Nephron (organoid): ENCODE data around the gene SOCS6.
A peak's percentile ranks its signal among the peaks of the same experiment; 100 is the strongest.

Source experiments
- H3K27ac Mint-ChIP-seq, 3 experiments: 2 replicates each; pipeline ENCODE4 v1.8.0; 2020; ENCODE audit warnings: mixed read lengths in 3 of 3, mild to moderate bottlenecking in 2 of 3, moderate library complexity in 1 of 3
- H3K27me3 Mint-ChIP-seq: 2 replicates; pipeline ENCODE4 v1.8.0; 2021; ENCODE audit warnings: low read depth, mild to moderate bottlenecking, moderate library complexity, mixed read lengths
- H3K36me3 Mint-ChIP-seq: 2 replicates; pipeline ENCODE4 v1.8.0; 2020; ENCODE audit warnings: low read depth, mixed read lengths
- H3K4me1 Mint-ChIP-seq: 2 replicates; pipeline ENCODE4 v1.8.0; 2020; ENCODE audit warnings: mixed read lengths
- H3K4me3 Mint-ChIP-seq, 3 experiments: 2 replicates each; pipeline ENCODE4 v1.8.0; 2020; ENCODE audit warnings: mild to moderate bottlenecking in 3 of 3, mixed read lengths in 3 of 3, moderate library complexity in 2 of 3
- H3K9me3 Mint-ChIP-seq: 2 replicates; pipeline ENCODE4 v1.8.0; 2020; ENCODE audit warnings: mixed read lengths
- TF ChIP-seq, protein P1 (sequence below), 3 experiments: fragments of 200-600 bp; sonication (generic); IDR thresholded peaks; one replicate each; pipeline ENCODE4 v1.5.0; 2021; ENCODE audit warnings: antibody characterized with exemption in 3 of 3; ENCODE audit not compliant: unreplicated experiment in 3 of 3

SOCS6 gene

DNA sequence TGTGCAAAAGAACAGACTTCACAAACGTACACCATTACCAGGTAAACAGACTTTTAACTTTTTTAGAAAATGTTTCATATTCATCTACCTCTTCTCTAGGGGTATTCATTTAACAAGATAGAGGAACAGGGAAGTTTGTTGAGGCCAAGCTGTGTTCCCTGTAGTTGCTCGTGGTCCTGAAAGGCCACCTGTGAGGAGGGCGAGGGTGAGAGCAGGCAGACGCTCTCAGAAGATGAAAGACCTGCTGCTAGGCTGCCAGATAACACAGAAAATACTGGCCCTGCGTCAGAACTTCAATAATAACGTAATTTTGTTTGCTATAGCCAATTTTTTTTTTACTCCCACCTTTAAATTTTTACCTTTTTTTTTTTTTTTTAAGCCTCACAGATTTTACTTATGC is 42.0 kb downstream of the SOCS6 start:
- H3K9me3 Mint-ChIP-seq = peaks cover 4% of the 10 kb centered on the region
- H3K36me3 Mint-ChIP-seq = peaks cover 58% of the 10 kb centered on the region
- TF ChIP-seq, protein P1, sequence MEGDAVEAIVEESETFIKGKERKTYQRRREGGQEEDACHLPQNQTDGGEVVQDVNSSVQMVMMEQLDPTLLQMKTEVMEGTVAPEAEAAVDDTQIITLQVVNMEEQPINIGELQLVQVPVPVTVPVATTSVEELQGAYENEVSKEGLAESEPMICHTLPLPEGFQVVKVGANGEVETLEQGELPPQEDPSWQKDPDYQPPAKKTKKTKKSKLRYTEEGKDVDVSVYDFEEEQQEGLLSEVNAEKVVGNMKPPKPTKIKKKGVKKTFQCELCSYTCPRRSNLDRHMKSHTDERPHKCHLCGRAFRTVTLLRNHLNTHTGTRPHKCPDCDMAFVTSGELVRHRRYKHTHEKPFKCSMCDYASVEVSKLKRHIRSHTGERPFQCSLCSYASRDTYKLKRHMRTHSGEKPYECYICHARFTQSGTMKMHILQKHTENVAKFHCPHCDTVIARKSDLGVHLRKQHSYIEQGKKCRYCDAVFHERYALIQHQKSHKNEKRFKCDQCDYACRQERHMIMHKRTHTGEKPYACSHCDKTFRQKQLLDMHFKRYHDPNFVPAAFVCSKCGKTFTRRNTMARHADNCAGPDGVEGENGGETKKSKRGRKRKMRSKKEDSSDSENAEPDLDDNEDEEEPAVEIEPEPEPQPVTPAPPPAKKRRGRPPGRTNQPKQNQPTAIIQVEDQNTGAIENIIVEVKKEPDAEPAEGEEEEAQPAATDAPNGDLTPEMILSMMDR (IDR thresholded peaks at IDR 0.05; ENCODE audit: unreplicated experiment in 3 of 3) = no peak
- H3K27ac Mint-ChIP-seq = no peak overlapping the region
- no peak overlapping the region for H3K4me3 Mint-ChIP-seq
- H3K27me3 Mint-ChIP-seq = no peaks in the 10 kb centered on the region
- H3K4me1 Mint-ChIP-seq = no peaks in the 10 kb centered on the region

DNA sequence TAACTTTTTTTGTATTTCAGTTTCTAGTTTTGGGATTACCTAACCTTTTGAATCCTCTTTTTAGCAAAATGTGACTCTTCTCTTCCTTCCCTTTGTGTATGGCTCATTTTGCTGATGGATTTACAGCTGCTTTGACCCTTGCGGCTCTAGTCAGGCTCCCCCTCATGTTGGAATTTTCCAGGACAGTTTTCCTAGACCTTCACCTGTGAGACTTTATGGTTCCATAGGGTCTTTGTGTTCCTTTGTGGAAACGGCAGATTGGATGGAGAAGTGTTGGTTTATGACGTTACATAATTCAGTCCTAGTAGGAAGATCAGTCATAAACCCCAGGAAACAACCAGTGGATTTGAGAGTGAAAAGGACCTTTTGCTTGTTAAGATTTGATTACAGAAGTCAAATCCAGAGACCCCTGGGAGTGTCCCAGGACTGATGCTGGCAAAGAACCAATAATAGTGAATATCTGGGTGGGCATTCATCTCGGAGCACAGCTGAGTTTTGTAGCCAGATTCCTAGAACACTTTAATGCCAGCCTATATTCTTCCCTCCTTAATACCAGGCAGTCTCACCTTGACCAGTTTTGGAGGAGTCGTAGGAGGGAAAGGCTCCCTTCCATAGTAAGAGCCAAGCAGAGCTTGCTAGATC is 42.7 kb downstream of the SOCS6 start:
- Mint-ChIP-seq H3K27ac (peak overlapping the region in 1 of 3 experiments; percentile 23), H3K4me1 (no peaks in the 10 kb centered on the region), H3K27me3 (no peaks in the 10 kb centered on the region), H3K9me3 (peaks cover 4% of the 10 kb centered on the region), H3K4me3 (no peak overlapping the region), H3K36me3 (peaks cover 55% of the 10 kb centered on the region)
- TF ChIP-seq, protein P1 (IDR thresholded peaks at IDR 0.05; ENCODE audit: unreplicated experiment in 3 of 3) = no peak

DNA sequence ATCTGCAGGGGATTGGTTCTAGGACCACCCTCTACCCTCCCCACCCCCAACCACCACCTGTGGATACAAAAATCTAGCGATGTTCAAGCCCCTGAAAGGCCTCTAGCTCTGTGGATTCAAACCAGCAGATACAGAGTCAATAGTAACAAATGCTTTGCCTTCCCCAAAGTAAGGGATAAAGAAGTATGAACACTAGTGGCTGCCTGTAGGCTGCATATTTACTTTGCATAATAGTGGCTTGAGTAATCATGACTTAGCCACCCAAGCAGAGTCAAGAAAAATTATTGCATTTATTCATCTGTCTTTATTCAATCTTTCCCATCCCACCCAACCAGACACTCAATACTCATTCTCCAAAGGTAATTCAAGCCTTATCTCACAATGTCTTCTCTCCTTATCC is 43.8 kb downstream of the SOCS6 start:
- TF ChIP-seq, protein P1 (IDR thresholded peaks at IDR 0.05; ENCODE audit: unreplicated experiment in 3 of 3) = no peak
- no peak overlapping the region for H3K27ac Mint-ChIP-seq
- H3K9me3 Mint-ChIP-seq = peaks cover 4% of the 10 kb centered on the region

DNA sequence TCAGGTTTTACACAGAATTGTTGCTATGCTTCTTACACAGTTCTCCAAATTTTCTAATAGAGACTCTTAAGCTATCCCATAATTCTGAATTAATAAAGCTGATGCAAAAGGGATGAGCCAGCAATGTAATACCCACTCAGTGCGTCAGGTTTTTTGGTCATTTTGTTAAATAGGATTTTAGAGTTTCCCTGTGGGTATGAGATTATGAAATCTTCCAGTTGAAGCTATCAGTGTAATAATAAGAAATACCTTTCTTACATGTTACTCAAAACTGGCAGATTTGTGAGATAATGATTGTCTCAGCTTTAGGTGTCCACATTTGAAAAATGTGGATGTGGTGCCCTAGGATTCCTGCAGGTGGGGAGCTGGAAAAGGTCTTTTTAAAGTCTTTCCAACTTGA is 44.5 kb downstream of the SOCS6 start:
- Mint-ChIP-seq H3K27me3 (no peaks in the 10 kb centered on the region), H3K4me3 (no peak overlapping the region), H3K4me1 (no peaks in the 10 kb centered on the region), H3K36me3 (peaks cover 48% of the 10 kb centered on the region), H3K27ac (no peak overlapping the region), H3K9me3 (peaks cover 4% of the 10 kb centered on the region)
- TF ChIP-seq, protein P1 (IDR thresholded peaks at IDR 0.05; ENCODE audit: unreplicated experiment in 3 of 3) = no peak

More for the DNA sequence above, 43.8 kb downstream of the SOCS6 start:
- Mint-ChIP-seq H3K36me3 (peaks cover 52% of the 10 kb centered on the region), H3K27me3 (no peaks in the 10 kb centered on the region), H3K4me1 (no peaks in the 10 kb centered on the region), H3K4me3 (no peak overlapping the region)

DNA sequence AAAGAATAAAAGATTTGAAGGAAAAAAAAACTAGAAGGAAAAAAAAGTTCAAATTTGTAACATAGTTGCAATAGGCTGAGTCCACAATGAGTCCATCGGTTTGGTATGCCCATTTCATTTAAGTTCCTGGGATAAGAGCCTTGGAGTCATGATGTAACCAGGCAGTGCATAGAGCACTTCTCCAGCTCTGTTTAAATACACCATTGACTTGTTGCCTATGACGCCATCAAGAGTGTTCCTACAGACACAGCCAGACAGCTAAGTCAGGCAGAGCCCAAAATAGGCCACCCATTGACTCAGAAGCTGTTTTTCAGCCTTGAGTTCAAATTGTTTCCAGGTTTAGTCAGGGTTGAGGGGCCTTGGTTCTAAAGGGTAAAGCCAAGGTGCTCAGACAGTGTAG is 44.9 kb downstream of the SOCS6 start:
- Mint-ChIP-seq H3K4me3 (no peak overlapping the region), H3K27ac (no peak overlapping the region), H3K27me3 (no peaks in the 10 kb centered on the region), H3K36me3 (peaks cover 47% of the 10 kb centered on the region), H3K4me1 (no peaks in the 10 kb centered on the region), H3K9me3 (peaks cover 4% of the 10 kb centered on the region)
- TF ChIP-seq, protein P1 (IDR thresholded peaks at IDR 0.05; ENCODE audit: unreplicated experiment in 3 of 3) = no peak

DNA sequence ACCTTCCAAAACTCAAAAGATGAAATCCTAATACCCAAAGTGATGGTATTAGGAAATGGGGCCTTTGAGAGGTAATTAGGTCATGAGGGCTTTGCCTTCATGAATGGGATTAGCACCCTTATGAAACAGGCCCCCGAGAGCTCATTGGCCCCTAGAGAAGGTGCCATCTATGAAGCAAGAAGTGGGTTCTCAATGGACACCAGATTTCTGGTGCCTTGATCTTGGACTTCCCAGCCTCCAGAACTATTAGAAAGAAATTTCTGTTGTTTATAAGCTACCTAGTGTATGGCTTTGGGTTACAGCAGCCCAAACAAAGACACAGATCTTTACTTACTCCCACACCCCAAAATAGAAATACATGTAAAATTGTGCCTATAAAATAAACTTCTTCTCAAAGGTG is 45.4 kb downstream of the SOCS6 start:
- TF ChIP-seq, protein P1 (IDR thresholded peaks at IDR 0.05; ENCODE audit: unreplicated experiment in 3 of 3) = no peak
- H3K4me3 Mint-ChIP-seq = no peak overlapping the region
- H3K27me3 Mint-ChIP-seq = no peaks in the 10 kb centered on the region
- peaks cover 4% of the 10 kb centered on the region for H3K9me3 Mint-ChIP-seq
- H3K27ac Mint-ChIP-seq = no peak overlapping the region
- H3K4me1 Mint-ChIP-seq = no peaks in the 10 kb centered on the region
- H3K36me3 Mint-ChIP-seq = peaks cover 48% of the 10 kb centered on the region
